Renal pelvis (tissue), 4 donors: ENCODE results near the gene ARMH3. TPM values are rescaled to one million over a fixed set of nuclear protein-coding genes. Genes with fewer than 3 reads are reported as not detected.

Experiments used
- DNase-seq: peaks from one replicate; pipeline ENCODE4 v3.0.0-alpha.2; 2013
- polyA plus RNA-seq, 3 donors: library from polyadenylated mRNA; unstranded; fragments of 120-200 nt; gene quantifications; one replicate each; pipeline ENCODE4 v1.2.1, GENCODE V29; 2013; ENCODE audit not compliant: insufficient read length in 3 of 3

ARMH3 gene
- polyA plus RNA-seq, 3 donors = 16.6 to 20.0 (median 19.6) TPM

GRCh38 chr10:101901340-101901739 is 154.6 kb downstream of the ARMH3 start:
- no peak for DNase-seq

- DNase-seq = no peak
Measured at GRCh38 chr10:101897633-101898032, 158.3 kb downstream of the ARMH3 start.

GRCh38 chr10:101896225-101896877 is 159.6 kb downstream of the ARMH3 start:
- DNase-seq = no peak

- DNase-seq = no peak
Measured at GRCh38 chr10:101895781-101896180, 160.2 kb downstream of the ARMH3 start.

GRCh38 chr10:101894742-101895141 is 161.2 kb downstream of the ARMH3 start:
- no peak for DNase-seq

- no peak for DNase-seq
Measured at GRCh38 chr10:101894266-101894665, 161.7 kb downstream of the ARMH3 start.

GRCh38 chr10:101893510-101894120 is 162.4 kb downstream of the ARMH3 start:
- DNase-seq = no peak

- DNase-seq = no peak
Measured at GRCh38 chr10:101892782-101893391, 163.1 kb downstream of the ARMH3 start.

- DNase-seq = peak; percentile 67
Measured at GRCh38 chr10:101889256-101890210, 166.4 kb downstream of the ARMH3 start.

GRCh38 chr10:101888251-101888949 is 167.6 kb downstream of the ARMH3 start:
- DNase-seq = no peak

- no peak for DNase-seq
Measured at GRCh38 chr10:101887775-101888174, 168.2 kb downstream of the ARMH3 start.

GRCh38 chr10:101886521-101887312 is 169.3 kb downstream of the ARMH3 start:
- no peak for DNase-seq

GRCh38 chr10:101881036-101881774 is 174.8 kb downstream of the ARMH3 start:
- DNase-seq = no peak

GRCh38 chr10:101880232-101880573 is 175.8 kb downstream of the ARMH3 start:
- DNase-seq = no peak

- DNase-seq = no peak
Measured at GRCh38 chr10:101879456-101880231, 176.3 kb downstream of the ARMH3 start.

- DNase-seq = no peak
Measured at GRCh38 chr10:101878869-101879268, 177.1 kb downstream of the ARMH3 start.

- no peak for DNase-seq
Measured at GRCh38 chr10:101875068-101875688, 180.8 kb downstream of the ARMH3 start.

GRCh38 chr10:101874252-101874651 is 181.7 kb downstream of the ARMH3 start:
- no peak for DNase-seq

GRCh38 chr10:101867931-101868330 is 188.0 kb downstream of the ARMH3 start:
- no peak for DNase-seq
